ENCODE results near the gene ABCF1. TPM values are rescaled to one million over a fixed set of nuclear protein-coding genes. Genes with fewer than 3 reads are reported as not detected.
A peak's percentile ranks its signal among the peaks of the same experiment; 100 is the strongest.

The ABCF1 gene
- total and polyA plus RNA-seq, 9 of the 15 experiments (the other 6 are each of a cell fraction or from before 2014, with no cell fraction given): 41.6 to 193 (median 102) TPM

GRCh38 chr6:30617565-30618269 lies 46.5 kb downstream of the ABCF1 start, which contains the start of gene MRPS18B (continued):
- TF ChIP-seq ARID4B (CRISPR knock-in tag; IDR thresholded peaks at IDR 0.05) (peak; percentile 99), TCF7 (IDR thresholded peaks at IDR 0.05; ENCODE audit: borderline replicate concordance) (peak; percentile 13; the same call in 1 of the 2 replicates), TRIM24 (IDR thresholded peaks at IDR 0.05) (peak in 1 of 2 experiments; percentile 45; a peak in 1 of 4 replicates), SMARCA5 (IDR thresholded peaks at IDR 0.05) (no peak), BRD4 (IDR thresholded peaks at IDR 0.05) (peak; percentile 7; the same call in 1 of the 2 replicates), ZNF75A (CRISPR knock-in tag; IDR thresholded peaks at IDR 0.05) (peak; percentile 26; the same call in 1 of the 2 replicates), NR2F6 (CRISPR knock-in tag; IDR thresholded peaks at IDR 0.05) (no peak), CHD4 (IDR thresholded peaks at IDR 0.05; ENCODE audit: insufficient read depth, insufficient replicate concordance, low read depth, low read length, poor library complexity, severe bottlenecking) (no peak), ZNF764 (CRISPR knock-in tag; IDR thresholded peaks at IDR 0.05; ENCODE audit: low read depth) (no peak), ELK3 (CRISPR knock-in tag; IDR thresholded peaks at IDR 0.05) (no peak), PATZ1 (CRISPR knock-in tag; IDR thresholded peaks at IDR 0.05; ENCODE audit: borderline replicate concordance) (no peak), BDP1 (IDR thresholded peaks at IDR 0.05; ENCODE audit: insufficient read depth, insufficient read length) (no peak), FOSL1 (tag; conservative IDR thresholded peaks at IDR 0.05) (peak; percentile 11; the same call in 1 of the 2 replicates), HSF4 (CRISPR knock-in tag; IDR thresholded peaks at IDR 0.05; ENCODE audit: borderline replicate concordance) (peak; percentile 85; the same call in 1 of the 2 replicates), XRCC4 (IDR thresholded peaks at IDR 0.05; ENCODE audit: extremely low read depth, insufficient read depth, insufficient read length) (no peak), ZNF175 (CRISPR knock-in tag; IDR thresholded peaks at IDR 0.05; ENCODE audit: low read depth) (0 out of 2 replicates have a peak, but pooled peaks have one; percentile 27)
- TF ChIP-seq, protein P1, sequence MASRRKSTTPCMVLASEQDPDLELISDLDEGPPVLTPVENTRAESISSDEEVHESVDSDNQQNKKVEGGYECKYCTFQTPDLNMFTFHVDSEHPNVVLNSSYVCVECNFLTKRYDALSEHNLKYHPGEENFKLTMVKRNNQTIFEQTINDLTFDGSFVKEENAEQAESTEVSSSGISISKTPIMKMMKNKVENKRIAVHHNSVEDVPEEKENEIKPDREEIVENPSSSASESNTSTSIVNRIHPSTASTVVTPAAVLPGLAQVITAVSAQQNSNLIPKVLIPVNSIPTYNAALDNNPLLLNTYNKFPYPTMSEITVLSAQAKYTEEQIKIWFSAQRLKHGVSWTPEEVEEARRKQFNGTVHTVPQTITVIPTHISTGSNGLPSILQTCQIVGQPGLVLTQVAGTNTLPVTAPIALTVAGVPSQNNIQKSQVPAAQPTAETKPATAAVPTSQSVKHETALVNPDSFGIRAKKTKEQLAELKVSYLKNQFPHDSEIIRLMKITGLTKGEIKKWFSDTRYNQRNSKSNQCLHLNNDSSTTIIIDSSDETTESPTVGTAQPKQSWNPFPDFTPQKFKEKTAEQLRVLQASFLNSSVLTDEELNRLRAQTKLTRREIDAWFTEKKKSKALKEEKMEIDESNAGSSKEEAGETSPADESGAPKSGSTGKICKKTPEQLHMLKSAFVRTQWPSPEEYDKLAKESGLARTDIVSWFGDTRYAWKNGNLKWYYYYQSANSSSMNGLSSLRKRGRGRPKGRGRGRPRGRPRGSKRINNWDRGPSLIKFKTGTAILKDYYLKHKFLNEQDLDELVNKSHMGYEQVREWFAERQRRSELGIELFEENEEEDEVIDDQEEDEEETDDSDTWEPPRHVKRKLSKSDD (conservative IDR thresholded peaks at IDR 0.05; ENCODE audit: low read length): no peak; the same call in 1 of the 2 replicates

Data from K562 (cell line).